Muscle layer of colon (tissue), 2 donors: ENCODE results near the gene GSTO2.

Experiments used
- H3K27ac ChIP-seq: one replicate; pipeline ENCODE4 v1.7.0; 2013; ENCODE audit warnings: low read depth, mild to moderate bottlenecking, low read length, moderate library complexity
- H3K27me3 ChIP-seq, 2 donors: one replicate each; pipeline ENCODE4 v1.7.0; 2013; ENCODE audit warnings: low read length in 2 of 2, mild to moderate bottlenecking in 2 of 2; ENCODE audit not compliant: insufficient read depth in 2 of 2, control insufficient read depth in 1 of 2
- H3K36me3 ChIP-seq: one replicate; pipeline ENCODE4 v1.7.0; 2013; ENCODE audit warnings: mild to moderate bottlenecking, low read length; ENCODE audit not compliant: insufficient read depth
- H3K4me1 ChIP-seq: one replicate; pipeline ENCODE4 v1.7.0; 2013; ENCODE audit warnings: mild to moderate bottlenecking, low read length; ENCODE audit not compliant: insufficient read depth
- H3K4me3 ChIP-seq, 2 donors: one replicate each; pipeline ENCODE4 v1.7.0; 2013; ENCODE audit warnings: low read length in 2 of 2, low read depth in 1 of 2, mild to moderate bottlenecking in 1 of 2, moderate library complexity in 1 of 2
- H3K9ac ChIP-seq: one replicate; pipeline ENCODE4 v1.7.0; 2013; ENCODE audit warnings: low read length
- H3K9me3 ChIP-seq: one replicate; pipeline ENCODE4 v1.7.0; 2013; ENCODE audit warnings: mild to moderate bottlenecking, low read length
- donor health status: abdominal sarcoma.
- donor health status: Adenocarcinoma of cecum.

Gene GSTO2

GRCh38 chr10:104330168-104331110, 61.5 kb downstream of the GSTO2 start:
- Histone ChIP-seq H3K36me3 (no peaks in the 10 kb centered on the region), H3K27me3 (no peaks in the 10 kb centered on the region), H3K9me3 (no peaks in the 10 kb centered on the region), H3K27ac (peak overlapping the region; percentile 77), H3K9ac (peak overlapping the region; percentile 7), H3K4me3 (peak overlapping the region in 1 of 2 donors; percentile 14), H3K4me1 (peaks cover 100% of the 10 kb centered on the region)

- H3K27me3 ChIP-seq, result no peaks in the 10 kb centered on the region
- no peaks in the 10 kb centered on the region for H3K9me3 ChIP-seq
- peak overlapping the region; percentile 77 for H3K27ac ChIP-seq
- H3K4me3 ChIP-seq, result peak overlapping the region in 1 of 2 donors; percentile 14
- H3K9ac ChIP-seq, result peak overlapping the region; percentile 7
- peaks cover 99% of the 10 kb centered on the region for H3K4me1 ChIP-seq
- no peaks in the 10 kb centered on the region for H3K36me3 ChIP-seq
Observed at GRCh38 chr10:104331208-104331838, 62.3 kb downstream of the GSTO2 start.

- no peak overlapping the region for H3K4me3 ChIP-seq
- H3K27me3 ChIP-seq, result no peaks in the 10 kb centered on the region
- no peak overlapping the region for H3K9ac ChIP-seq
- no peaks in the 10 kb centered on the region for H3K36me3 ChIP-seq
- peaks cover 88% of the 10 kb centered on the region for H3K4me1 ChIP-seq
- peak overlapping the region; percentile 77 for H3K27ac ChIP-seq
- H3K9me3 ChIP-seq, result no peaks in the 10 kb centered on the region
Observed at GRCh38 chr10:104332243-104333031, 63.5 kb downstream of the GSTO2 start.

GRCh38 chr10:104333032-104333727, 64.2 kb downstream of the GSTO2 start:
- Histone ChIP-seq H3K27ac (peak overlapping the region; percentile 38), H3K9me3 (no peaks in the 10 kb centered on the region), H3K36me3 (no peaks in the 10 kb centered on the region), H3K27me3 (no peaks in the 10 kb centered on the region), H3K4me3 (no peak overlapping the region), H3K9ac (no peak overlapping the region), H3K4me1 (peaks cover 81% of the 10 kb centered on the region)

- H3K9ac ChIP-seq, result no peak overlapping the region
- H3K4me1 ChIP-seq, result peaks cover 74% of the 10 kb centered on the region
- no peaks in the 10 kb centered on the region for H3K9me3 ChIP-seq
- peak overlapping the region in 1 of 2 donors; percentile 3 for H3K4me3 ChIP-seq
- peak overlapping the region; percentile 38 for H3K27ac ChIP-seq
- H3K36me3 ChIP-seq, result no peaks in the 10 kb centered on the region
- no peaks in the 10 kb centered on the region for H3K27me3 ChIP-seq
Observed at GRCh38 chr10:104333728-104334373, 64.9 kb downstream of the GSTO2 start.

GRCh38 chr10:104334561-104334960, 65.6 kb downstream of the GSTO2 start:
- Histone ChIP-seq H3K27ac (no peak overlapping the region), H3K4me3 (no peak overlapping the region), H3K4me1 (peaks cover 72% of the 10 kb centered on the region), H3K27me3 (no peaks in the 10 kb centered on the region), H3K36me3 (no peaks in the 10 kb centered on the region), H3K9ac (no peak overlapping the region), H3K9me3 (no peaks in the 10 kb centered on the region)

GRCh38 chr10:104334965-104335650, 66.1 kb downstream of the GSTO2 start:
- no peak overlapping the region for H3K27ac ChIP-seq
- H3K4me1 ChIP-seq, result peaks cover 68% of the 10 kb centered on the region
- H3K27me3 ChIP-seq, result no peaks in the 10 kb centered on the region
- H3K9me3 ChIP-seq, result no peaks in the 10 kb centered on the region
- H3K36me3 ChIP-seq, result no peaks in the 10 kb centered on the region
- no peak overlapping the region for H3K9ac ChIP-seq
- no peak overlapping the region for H3K4me3 ChIP-seq

- Histone ChIP-seq H3K27me3 (no peaks in the 10 kb centered on the region), H3K4me3 (peak overlapping the region; percentile 85 to 94), H3K9ac (peak overlapping the region; percentile 76), H3K9me3 (no peaks in the 10 kb centered on the region), H3K36me3 (no peaks in the 10 kb centered on the region), H3K4me1 (peaks cover 56% of the 10 kb centered on the region), H3K27ac (peak overlapping the region; percentile 95)
Observed at GRCh38 chr10:104336821-104337467, 68.0 kb downstream of the GSTO2 start.

GRCh38 chr10:104337521-104337984, 68.6 kb downstream of the GSTO2 start:
- Histone ChIP-seq H3K27me3 (no peaks in the 10 kb centered on the region), H3K9me3 (no peaks in the 10 kb centered on the region), H3K4me1 (peaks cover 50% of the 10 kb centered on the region), H3K9ac (peak overlapping the region; percentile 76), H3K4me3 (peak overlapping the region; percentile 85 to 94), H3K36me3 (no peaks in the 10 kb centered on the region), H3K27ac (peak overlapping the region; percentile 95)
